Measurements from ENCODE around the gene NAP1L1. TPM values are rescaled to one million over a fixed set of nuclear protein-coding genes. Genes with fewer than 3 reads are reported as not detected.
A peak's percentile ranks its signal among the peaks of the same experiment; 100 is the strongest.

NAP1L1 gene
- total and polyA plus RNA-seq, 11 donors: 175 to 359 (median 247) TPM

GRCh38 chr12:76080729-76081415 is 3.6 kb downstream of the NAP1L1 start:
- ATAC-seq (no peak), DNase-seq (no peak)
- Histone ChIP-seq H3K27me3 (no peaks in the 10 kb centered on the region), H3K36me3 (peaks cover 0 to 4% (median 0%) of the 10 kb centered on the region in 9 donors), H3K4me1 (peaks cover 0 to 48% (median 27%) of the 10 kb centered on the region in 12 donors), H3K4me3 (no peak overlapping the region), H3K27ac (no peak overlapping the region), H3K9me3 (peaks cover 0 to 17% (median 5%) of the 10 kb centered on the region in 12 donors)
- intact Hi-C loops (cut with DNase I): loop anchor here (5.0 to 10.0 kb wide), 8 partner anchors 44 to 686 kb away; partner anchors contain the start of genes BBS10 (in 7 of the 10), GLIPR1L2 (in 2 of the 10) and OSBPL8 (in 2 of the 10)
- TF ChIP-seq CTCF (IDR thresholded peaks at IDR 0.05): peak in 1 of 12 donors; percentile 10
- TF ChIP-seq POLR2A (IDR thresholded peaks at IDR 0.05): no peak
- 57 to 61% (median 59%) methylated on average over 6 of the region's 6 CpGs for WGBS, 4 donors

GRCh38 chr12:76080017-76080728 is 4.3 kb downstream of the NAP1L1 start:
- intact Hi-C loops (cut with DNase I): loop anchor here (5.0 to 10.0 kb wide), 8 partner anchors 43 to 685 kb away; partner anchors contain the start of genes BBS10 (in 7 of the 10), GLIPR1L2 (in 2 of the 10) and OSBPL8 (in 2 of the 10)
- H3K4me1 ChIP-seq: peaks cover 0 to 45% (median 25%) of the 10 kb centered on the region in 12 donors

GRCh38 chr12:76078748-76079147 is 5.7 kb downstream of the NAP1L1 start:
- H3K4me3 ChIP-seq: no peak overlapping the region
- 90 to 98% (median 96%) methylated on average over 2 of the region's 2 CpGs for WGBS, 4 donors
- peaks cover 0 to 58% (median 31%) of the 10 kb centered on the region in 12 donors for H3K4me1 ChIP-seq
- intact Hi-C loops (cut with DNase I): loop anchor here in 1 of 10 donors (10.0 kb wide), 1 partner anchor 376 kb away; no protein-coding TSS in a partner anchor
- H3K27ac ChIP-seq: no peak overlapping the region
- ATAC-seq (no peak), DNase-seq (no peak)
- peaks cover 0 to 4% (median 0%) of the 10 kb centered on the region in 9 donors for H3K36me3 ChIP-seq
- H3K27me3 ChIP-seq: no peaks in the 10 kb centered on the region
- H3K9me3 ChIP-seq: peaks cover 0 to 17% (median 5%) of the 10 kb centered on the region in 12 donors
- no peak for TF ChIP-seq POLR2A (IDR thresholded peaks at IDR 0.05)
- TF ChIP-seq CTCF (IDR thresholded peaks at IDR 0.05): no peak

More at GRCh38 chr12:76080017-76080728, 4.3 kb downstream of the NAP1L1 start:
- Histone ChIP-seq H3K27me3 (no peaks in the 10 kb centered on the region), H3K4me3 (no peak overlapping the region), H3K27ac (no peak overlapping the region), H3K9me3 (peaks cover 0 to 17% (median 5%) of the 10 kb centered on the region in 12 donors), H3K36me3 (peaks cover 0 to 4% (median 0%) of the 10 kb centered on the region in 9 donors)
- DNase-seq (no peak), ATAC-seq (no peak)
- TF ChIP-seq CTCF (IDR thresholded peaks at IDR 0.05) (no peak), POLR2A (IDR thresholded peaks at IDR 0.05) (no peak)
- WGBS, 4 donors: 77 to 91% (median 89%) methylated on average over 2 of the region's 2 CpGs

- Histone ChIP-seq H3K27me3 (no peaks in the 10 kb centered on the region), H3K4me3 (no peak overlapping the region), H3K36me3 (peaks cover 0 to 27% (median 3%) of the 10 kb centered on the region in 9 donors), H3K4me1 (peaks cover 0 to 53% (median 21%) of the 10 kb centered on the region in 12 donors), H3K27ac (no peak overlapping the region), H3K9me3 (peaks cover 0 to 17% (median 5%) of the 10 kb centered on the region in 12 donors)
- WGBS, 4 donors: 80 to 90% (median 86%) methylated on average over 1 of the region's 1 CpG
- ATAC-seq (no peak), DNase-seq (no peak)
- TF ChIP-seq CTCF (IDR thresholded peaks at IDR 0.05): no peak
- no peak for TF ChIP-seq POLR2A (IDR thresholded peaks at IDR 0.05)
- intact Hi-C loops (cut with DNase I): loop anchor here in 1 of 10 donors (10.0 kb wide), 1 partner anchor 379 kb away; no protein-coding TSS in a partner anchor
These were observed 9.0 kb downstream of the NAP1L1 start for GRCh38 chr12:76075448-76075847.

Data from heart left ventricle (tissue), 16 donors.